Esophagus squamous epithelium (tissue), 4 donors: Measurements from ENCODE around the gene TBXAS1.

Experiments used
- CTCF ChIP-seq, 6 experiments: fragments of 450-650 bp in 4 of 6; fragments of 200-600 bp in 2 of 6; sonication (generic) in 2 of 6; IDR thresholded peaks; one replicate each; pipeline ENCODE4 v1.5.1; 2016 to 2019; ENCODE audit warnings: antibody characterized with exemption in 6 of 6, mild to moderate bottlenecking in 4 of 6, moderate library complexity in 4 of 6
- POLR2A ChIP-seq, 4 donors: fragments of 450-650 bp; IDR thresholded peaks; one replicate each; pipeline ENCODE4 v1.6.1; 2017; ENCODE audit warnings: antibody characterized with exemption in 4 of 4, mild to moderate bottlenecking in 4 of 4, moderate library complexity in 3 of 4

DNA sequence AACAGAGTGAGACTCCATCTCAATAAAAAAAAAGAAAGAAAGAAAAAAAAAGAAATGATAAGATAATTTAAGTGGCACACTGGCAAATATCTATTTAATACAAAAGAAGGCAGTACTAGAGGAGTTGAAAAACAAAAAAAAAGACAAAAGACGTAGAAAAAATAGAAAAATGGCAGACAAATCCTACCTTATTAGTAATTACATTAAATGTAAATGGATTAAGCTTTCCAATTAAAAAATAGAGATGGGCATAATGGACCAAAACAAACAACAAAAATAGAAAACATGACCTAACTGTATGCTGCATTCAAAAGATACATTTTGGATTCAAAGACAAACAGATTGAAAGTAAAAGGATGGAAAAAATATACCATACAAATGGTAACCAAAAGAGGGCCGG lies 239.0 kb downstream of the TBXAS1 start:
- TF ChIP-seq CTCF (IDR thresholded peaks at IDR 0.05) (no peak), POLR2A (IDR thresholded peaks at IDR 0.05) (no peak)
